Activated CD4-positive, alpha-beta T cell treated with anti-CD3 and anti-CD28 coated beads, Interleukin-10, Interleukin-2, amounts not matched to agents 100 ng/mL and 50 ng/mL, durations not matched to agents 16 hours and 8 hours (primary cell): ENCODE results near the gene LDLRAD4.
A peak's percentile ranks its signal among the peaks of the same experiment; 100 is the strongest.
"Not testable (repeated sequence)": the region's sequence is repeated elsewhere in the genome, so short reads cannot be mapped to it uniquely, and the experiment has no call there.

Experiments used
- DNase-seq: peaks from one replicate; pipeline ENCODE4 v3.0.0-alpha.2; 2020

Gene LDLRAD4

DNA sequence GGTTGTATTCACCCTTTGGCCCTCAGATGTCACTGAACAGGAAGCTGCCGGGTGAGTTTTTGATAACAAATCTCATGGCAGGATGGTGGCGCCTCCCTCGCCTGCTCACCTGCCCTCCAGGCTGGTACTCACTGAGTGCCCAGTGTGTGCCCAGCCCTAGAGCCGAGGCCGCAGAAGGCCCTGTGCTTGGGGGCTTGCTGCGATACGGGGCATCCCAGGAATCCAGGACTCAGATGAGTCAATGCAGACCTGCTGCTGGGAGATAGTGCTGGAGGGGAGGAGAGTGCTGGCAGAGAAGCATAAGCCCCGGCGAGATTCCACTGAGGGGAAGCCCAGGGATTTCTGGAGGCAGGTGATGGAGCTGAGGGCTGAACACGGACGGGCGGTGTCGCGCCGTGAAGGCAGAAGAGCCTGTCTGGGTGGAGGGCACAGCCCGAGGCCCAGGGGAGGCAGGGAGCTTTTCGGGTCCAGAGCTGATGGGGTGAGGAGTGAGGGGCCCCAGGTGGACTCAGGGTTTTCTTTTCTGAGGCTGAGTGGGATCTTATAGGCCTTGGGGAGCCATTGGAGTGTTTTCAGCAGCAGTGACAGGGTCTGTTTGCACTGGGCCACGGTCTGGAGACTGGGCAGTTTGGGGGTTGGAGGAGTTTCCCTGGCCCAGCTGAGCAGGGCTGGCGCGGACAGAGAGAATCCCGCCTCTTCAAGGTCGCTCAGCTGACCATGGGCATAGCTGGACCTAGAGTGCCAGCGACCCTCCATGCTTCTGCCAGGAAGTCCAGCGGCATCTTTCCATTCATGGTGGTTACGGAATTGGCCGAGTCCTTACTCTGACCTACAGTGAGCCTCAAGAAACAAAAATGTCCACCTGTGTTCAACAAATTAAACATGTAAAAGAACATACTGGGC, 35.5 kb downstream of the LDLRAD4 start:
- no peak for DNase-seq

DNA sequence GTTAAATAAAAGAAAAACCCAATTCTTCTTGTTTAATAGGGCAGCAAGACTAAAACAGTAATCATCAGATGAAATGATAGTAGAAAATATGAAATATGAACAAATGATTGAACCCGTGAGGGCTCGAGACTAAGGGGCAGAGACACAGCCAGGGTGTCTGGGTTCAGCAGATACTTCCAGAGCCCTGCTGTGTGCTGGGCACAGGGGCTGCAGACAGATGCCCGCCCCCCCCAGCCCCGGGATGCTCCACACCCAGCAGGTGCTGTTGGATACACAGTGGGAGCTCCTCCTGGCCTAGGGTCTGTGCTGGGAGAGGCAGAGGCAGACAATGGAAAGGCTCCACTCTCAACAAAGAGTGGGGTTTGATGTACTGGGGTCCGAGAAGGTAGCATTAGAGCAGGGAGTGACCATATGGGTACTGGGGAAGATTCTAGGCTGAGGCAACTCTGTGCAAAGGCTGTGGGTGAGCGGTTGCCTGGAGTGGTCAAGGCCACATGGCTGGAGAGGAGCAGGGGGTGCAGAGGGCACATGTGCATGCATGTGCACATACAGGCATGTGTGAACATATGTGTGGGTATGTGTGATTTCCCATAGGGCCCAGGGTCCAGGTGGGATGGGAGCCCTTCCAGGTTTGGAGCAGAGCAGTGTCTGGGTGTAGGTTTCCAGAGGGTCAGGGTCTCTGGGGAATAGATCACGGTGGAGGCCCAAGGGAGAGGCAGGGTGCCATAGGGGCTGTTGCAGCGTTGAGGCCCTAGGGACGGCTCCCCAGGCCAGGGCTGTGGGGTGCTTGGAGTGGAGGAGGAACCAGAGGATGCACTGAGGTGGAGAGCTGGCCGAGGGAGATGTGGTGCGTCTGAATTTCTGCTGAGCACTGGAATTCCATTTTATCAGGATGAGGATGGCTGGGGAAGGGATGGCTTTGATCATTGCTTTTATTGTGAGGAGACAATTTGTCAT, 36.7 kb downstream of the LDLRAD4 start:
- DNase-seq: no peak

DNA sequence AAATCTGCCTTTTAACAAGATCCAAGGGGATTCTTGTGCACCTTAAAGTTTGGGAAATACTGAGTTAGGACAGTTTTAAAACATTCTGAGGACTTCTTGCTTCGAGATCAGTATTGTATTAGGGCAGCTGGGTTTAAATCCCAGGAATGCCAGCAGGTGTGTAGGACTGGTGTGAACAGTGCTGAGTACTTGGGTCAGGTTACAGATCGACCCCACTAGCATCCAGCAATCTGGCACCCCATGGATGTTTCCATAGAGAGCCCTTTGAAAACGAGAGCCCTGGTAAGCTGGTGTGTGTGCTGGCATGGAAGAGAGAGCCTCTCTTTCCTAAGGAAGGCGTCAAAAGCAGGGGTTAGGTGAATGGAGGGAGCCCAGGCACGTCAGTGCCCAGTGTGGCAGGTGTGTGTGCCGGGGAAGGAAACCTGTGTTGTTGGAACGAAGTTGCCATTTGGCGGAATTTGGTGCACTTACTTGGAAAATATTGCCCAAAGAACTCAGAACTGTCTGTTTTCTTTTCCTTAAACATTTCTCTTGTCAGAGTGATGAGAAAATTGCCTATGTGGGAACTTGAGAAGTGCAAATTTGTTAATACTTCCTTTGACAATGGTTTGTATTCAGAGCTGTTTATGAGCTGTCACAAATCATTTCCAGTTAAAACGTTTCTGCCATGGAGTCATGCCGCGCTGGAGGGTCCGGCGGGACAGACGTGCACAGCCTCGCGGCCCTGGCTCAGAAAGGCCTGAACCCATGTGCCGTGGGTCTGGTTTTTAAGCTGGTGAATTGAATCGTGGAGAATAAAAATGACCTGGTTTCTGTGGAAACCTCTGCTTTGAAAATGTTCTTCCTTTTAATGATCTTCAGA, 38.1 kb downstream of the LDLRAD4 start:
- no peak for DNase-seq

DNA sequence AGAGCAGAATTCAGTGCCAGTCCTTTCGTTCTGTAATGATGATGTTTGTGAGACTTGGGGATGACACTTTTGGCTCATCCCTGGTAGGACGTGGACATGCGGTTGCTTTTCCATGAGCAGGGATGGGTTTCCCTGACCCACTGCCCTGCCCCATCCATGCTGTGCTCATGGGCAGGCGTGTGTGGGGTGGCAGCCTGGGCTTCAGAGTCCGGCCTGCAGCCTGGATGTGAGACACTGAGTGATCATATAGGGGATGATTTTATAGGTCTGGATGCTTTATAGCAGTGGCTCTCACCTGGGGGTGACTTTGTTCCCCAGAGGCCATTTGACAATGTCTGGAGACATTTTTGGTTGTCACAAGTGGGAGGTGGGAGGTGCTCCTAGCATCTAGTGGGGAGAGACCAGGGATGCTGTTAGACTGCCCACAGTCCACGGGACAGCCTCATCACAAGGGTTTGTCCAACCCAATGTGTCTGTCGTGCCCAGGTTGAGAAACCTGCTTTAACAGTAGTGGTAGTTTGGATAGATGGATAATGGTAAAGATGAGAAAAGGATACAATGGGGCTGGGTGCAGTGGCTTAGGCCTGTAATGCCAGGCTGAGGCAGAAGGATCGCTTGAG, 38.9 kb downstream of the LDLRAD4 start:
- no peak for DNase-seq

DNA sequence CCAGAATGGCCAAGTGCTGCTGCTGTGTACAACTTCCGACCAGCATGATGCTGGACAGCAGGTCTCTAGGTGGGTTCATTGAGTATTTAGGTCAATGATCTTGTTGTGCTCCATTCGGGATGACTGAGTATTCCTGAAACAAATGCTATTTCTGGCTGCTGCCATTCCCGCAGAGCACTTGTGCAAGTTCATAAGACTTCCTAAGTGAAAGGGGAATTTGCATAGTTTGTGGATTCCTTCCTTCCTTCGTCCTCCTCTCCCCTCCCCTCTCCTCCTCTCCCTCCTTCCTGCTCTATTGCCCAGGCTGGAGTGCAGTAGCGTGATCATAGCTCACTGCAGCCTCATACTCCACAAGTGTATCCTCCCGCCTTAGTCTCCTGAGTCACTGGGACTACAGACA, 40.4 kb downstream of the LDLRAD4 start:
- no peak for DNase-seq

DNA sequence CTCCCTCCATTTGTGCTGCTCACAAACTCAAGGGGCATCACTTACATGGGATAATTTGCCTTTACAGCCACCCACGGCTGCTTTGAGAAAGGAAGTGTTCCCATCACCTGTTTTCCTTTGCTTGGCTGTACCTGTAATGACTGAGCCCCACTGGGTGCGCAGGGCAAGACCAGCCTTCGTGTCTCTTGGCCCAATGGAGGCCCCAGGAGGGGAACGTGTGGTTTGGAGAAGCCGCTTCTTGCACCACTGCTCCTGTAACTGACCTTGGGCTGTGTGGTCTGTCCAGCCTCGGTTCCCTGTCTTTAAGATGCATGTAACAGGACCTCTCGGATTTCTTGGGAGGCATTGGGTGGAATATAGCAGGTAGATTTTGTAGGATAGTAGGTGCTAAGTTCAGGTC, 41.1 kb downstream of the LDLRAD4 start:
- no peak for DNase-seq

DNA sequence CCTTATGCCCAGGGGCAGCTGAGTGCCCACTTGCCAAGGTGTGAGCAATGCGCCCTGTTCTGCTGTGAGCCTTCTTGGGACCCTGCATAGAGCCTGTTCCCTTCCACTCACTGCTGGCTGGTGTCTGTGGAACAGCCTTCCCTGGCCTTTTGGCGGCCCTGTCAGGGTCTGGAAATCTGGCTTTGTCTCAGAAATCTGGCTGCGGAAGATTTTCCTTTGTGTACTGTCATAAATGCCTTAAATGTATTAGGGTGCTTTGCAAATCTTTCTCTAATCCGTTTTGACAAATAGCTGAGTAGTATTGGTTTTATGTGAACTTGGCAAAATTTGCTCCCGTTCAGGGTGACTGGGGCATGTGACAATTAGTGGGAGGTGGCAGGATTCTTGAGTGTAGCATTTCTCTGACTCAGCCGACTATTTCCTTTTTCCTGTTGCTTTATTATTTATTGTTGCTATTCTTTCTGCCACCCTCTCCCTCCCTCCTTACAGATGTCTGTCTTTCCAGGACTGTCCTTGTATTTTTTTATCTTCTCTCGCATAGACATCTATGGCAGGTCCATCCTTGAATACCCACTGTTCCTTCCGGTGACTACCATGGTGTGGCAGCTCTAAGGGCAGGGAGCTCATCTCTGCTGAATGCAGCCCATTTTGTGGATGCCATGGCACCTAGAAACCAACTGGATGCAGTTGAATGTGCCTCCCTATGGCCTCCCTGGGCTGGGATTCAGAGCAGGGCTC, 41.8 kb downstream of the LDLRAD4 start:
- DNase-seq: no peak

DNA sequence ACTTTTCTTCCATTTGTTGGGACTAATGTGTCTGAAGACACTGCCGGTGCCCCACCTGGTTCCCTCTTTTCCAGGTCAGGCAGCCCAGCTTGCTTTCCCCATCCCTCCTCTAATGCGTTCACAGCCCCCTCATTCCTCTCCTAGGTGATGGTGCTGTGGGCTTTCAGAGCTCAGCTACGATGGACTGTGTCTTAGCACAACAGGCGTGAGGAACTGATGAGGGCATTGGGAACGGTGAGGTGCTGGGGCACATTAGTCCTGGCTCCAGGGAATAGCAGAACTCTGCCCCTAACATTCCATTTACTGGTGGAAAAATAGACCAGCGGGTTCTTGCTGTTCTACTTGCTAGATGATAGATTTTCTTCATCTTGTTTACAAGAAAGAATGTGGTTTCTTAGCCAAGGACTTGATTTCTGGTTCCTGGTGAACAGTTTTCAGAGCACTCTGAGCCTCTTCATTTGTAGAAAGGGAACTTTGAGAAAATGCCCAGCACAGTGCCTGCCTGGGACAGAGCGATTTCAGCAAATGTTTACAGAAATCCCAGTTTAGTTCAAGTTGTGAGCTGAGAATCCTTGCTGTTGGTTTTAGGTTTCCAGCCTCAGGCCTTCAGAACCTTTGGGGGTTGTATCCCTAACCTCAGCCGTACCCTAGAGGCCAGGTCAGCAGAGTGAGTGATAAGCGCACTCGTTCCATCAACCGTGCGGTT, 42.5 kb downstream of the LDLRAD4 start:
- no peak for DNase-seq

DNA sequence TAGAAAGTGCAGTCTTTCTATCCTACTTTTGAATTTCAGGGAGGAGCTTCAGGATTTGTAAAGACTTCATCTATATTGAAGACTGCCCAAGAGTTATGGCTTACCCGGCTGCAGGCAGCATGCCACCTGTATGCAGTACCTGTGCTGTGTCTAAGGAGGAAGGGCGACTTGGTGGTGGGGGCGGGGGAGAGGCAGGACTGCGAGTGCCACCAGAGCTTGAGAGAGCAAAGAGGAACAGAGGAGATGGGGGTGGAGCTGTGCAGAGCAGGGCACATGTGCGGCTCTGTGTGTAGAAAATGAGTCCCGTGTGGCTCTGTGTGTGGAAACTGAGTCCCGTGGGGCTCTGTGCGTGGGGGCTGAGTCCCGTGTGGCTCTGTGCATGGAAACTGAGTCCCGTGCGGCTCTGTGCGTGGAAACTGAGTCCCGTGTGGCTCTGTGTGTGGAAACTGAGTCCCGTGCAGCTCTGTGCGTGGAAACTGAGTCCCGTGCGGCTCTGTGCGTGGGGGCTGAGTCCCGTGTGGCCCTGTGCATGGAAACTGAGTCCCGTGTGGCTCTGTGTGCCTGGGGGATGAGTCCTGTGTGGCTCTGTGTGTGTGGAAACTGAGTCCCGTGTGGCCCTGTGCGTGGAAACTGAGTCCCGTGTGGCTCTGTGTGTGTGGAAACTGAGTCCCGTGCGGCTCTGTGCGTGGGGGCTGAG, 43.2 kb downstream of the LDLRAD4 start:
- no peak for DNase-seq

DNA sequence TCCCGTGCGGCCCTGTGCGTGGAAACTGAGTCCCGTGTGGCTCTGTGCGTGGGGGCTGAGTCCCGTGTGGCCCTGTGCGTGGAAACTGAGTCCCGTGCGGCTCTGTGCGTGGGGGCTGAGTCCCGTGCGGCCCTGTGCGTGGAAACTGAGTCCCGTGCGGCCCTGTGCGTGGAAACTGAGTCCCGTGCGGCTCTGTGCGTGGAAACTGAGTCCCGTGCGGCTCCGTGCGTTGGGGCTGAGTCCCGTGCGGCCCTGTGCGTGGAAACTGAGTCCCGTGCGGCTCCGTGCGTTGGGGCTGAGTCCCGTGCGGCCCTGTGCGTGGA, 43.8 kb downstream of the LDLRAD4 start:
- not testable (repeated sequence) for DNase-seq

DNA sequence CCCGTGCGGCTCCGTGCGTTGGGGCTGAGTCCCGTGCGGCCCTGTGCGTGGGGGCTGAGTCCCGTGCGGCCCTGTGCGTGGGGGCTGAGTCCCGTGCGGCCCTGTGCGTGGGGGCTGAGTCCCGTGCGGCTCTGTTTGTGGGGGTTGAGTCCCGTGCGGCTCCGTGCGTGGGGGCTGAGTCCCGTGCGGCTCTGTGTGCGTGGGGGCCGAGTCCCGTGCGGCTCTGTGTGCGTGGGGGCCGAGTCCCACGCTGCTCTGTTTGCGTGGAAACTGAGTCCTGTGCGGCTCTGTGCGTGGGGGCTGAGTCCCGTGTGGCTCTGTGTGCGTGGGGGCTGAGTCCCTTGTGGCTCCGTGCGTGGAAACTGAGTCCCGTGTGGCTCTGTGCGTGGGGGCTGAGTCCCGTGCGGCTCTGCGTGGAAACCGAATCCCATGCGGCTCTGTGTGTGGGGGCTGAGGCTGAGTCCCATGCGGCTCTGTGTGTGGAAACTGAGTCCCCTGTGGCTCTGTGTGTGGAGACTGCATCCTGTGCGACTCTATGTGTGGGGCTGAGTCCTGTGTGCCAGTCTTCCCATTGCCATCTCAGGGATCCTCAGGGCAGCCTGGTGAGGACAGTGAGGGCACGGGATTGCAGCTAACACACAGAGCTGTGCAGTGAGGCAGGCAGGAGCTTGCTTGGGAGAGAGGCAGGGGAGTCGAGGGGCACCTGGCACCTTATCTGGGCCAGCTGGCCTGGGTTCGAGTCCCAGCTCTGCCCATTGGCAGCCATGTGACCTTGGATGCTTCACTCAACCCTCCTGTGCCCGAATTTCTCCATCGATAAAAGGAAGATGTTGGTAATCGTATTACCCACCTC, 44.5 kb downstream of the LDLRAD4 start:
- no peak for DNase-seq

DNA sequence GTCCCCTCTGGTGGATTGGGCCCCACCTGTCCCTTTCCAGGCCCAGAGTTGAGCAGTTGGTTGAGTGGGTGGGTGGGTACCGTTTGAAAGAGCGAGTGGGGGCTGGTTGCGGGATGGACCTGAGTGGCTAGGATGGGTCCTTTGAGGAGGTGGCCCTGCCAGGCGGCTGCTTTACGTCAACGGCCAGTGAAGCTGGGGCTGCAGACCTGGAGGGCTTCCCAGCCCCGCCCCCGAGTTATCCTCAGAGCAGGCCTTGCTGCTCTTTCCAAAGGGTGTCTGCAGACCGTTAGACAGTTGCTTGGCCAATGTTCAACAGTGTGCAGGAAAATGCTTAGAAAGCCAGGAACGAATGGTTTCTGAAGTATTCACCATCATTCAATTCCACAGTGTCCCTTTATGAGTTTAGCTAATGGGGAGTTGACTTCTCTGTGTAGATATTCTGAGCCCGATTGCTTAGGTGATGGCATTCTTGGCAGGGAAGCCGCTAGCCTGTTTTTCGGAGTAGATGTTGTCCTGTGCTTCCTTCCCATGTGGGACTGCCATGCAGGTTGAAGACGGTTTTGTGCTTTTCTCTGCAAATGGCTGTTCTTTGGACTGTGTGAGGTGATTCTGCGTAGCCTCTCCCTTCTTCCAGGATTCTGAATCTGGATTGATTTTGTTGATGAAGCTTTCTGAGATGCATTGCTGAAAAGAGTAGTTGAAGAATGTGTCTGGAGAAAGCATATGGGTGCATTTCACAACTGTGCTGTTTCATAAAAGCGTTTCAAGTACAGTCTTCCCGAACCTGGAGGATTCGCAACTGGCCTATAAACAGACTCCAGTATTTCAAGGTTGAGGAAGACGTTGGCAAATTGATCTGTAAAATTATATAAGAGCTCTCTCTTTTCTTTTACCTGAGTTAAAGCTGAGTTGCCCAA, 45.8 kb downstream of the LDLRAD4 start:
- no peak for DNase-seq

DNA sequence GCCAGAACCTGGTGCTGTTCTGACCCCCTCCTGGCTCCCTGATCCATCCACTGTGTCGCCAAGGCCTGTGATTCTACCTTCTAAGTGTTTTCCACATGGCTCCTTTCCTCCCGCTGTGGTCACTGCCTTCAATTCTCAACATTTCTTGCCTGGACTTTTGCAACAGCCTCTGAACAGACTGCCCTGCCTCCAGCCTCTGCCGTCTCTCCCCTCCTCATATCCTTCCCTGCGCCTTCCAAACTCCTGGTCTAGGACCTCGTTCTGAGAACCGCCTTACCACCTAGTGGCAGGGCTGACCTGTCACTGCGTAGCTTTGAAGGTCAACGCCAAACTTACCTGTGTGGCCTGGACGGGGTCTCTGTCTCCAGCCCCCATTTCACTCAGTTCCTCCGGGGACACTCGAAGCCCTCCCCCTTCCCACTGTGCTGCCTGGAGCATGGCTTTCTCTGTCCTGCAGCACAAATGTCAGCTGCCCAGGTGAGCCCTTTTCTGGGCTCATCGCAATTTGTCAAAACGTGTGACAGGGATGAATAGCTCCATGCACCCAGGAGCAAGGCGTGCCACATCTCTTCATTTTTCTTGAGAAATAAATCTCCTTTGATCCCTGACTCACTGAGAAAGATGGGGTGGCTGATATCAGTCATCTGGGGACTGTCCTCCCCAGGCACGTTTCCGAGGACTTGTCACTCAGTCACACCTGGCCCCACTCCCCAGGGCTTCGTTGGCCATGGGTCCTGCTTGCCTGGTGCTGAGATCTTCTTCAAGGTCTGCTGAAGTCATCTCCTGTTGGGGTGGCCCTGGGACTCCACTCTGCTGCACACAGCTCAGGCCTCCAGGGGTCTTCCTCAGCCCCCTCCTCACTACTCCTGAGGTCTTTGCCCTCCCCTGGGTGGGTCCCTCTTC, 46.7 kb downstream of the LDLRAD4 start:
- DNase-seq: peak; percentile 79

DNA sequence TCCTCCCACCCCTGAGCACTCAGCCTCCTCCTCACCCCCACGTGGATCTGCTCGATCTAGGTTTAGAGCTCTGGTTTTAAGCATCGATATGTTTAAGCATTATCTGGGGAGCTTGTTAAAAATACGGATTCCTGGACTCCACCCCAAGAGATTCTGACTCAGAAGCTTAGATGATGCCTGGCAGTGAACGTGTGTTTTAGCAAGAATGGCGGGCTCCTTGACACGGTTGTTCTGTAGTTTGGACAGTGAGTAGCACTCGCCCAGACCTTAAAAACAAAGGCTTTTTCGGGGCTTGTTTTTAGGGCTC, 47.3 kb downstream of the LDLRAD4 start:
- no peak for DNase-seq

DNA sequence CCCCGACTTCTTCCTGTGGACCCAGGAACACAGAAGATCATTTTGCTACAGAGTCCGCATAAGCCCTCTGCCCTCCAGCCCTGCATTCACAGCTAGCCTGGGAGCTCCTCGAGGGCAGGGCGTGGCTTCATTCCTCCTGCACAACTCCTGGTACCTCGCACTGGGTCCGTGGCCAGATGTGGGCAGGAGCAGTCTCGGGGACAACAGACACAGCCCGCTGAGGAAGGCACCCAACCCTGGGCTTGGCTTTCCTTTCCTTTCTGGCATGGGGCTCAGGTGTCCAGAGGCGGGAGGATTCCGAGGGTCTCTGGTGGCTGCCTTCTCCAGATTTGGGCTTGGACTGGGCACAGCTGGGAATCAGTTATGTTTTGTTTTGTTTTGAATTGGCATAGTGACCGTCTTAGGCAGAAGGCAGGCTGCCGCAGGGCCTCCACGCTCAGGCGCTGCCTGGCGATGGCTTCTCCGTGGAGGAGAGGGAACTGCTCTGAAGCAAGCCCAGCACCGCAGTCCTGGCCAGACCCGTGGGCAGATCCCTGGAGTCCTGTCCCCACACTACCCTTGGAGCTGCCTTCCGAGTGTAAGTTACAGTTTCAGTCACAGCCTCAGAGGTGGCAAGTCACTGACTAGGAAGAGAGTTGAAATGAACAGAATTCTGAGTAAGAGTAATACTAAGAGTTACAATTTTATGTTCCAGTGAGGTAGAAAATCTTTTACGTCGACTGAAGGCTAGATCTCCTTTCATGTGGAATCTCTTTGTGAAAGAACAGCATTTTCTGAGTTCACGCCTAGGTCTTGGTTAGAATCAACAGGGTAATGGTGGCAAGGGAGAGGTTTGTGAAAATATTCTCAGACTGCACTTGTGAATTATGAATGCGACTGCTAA, 47.9 kb downstream of the LDLRAD4 start:
- peak; percentile 89 for DNase-seq

DNA sequence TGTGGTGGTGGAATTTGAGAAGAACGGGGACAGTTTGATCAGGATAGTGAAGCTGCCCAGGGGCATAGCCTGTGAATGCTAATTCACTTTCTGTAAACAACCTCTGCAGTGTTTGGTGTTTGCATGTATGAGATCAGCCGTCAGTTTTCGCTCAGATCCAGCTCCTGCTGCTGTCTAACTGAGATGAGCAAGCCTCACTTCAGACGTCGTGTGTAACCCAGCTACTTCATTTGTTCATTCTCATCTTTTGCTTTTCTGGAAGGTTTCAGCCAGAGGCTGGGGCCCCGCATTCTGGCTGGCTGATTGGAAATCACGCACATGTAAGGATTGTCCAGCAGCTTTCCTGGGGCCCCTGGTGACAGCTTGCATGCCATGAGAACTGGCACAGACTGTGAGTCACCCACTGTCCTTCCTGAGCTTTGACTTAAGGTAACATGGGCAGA, 48.9 kb downstream of the LDLRAD4 start:
- peak; percentile 46 for DNase-seq
